ENCODE data around the gene OCA2.

OCA2 gene

DNA sequence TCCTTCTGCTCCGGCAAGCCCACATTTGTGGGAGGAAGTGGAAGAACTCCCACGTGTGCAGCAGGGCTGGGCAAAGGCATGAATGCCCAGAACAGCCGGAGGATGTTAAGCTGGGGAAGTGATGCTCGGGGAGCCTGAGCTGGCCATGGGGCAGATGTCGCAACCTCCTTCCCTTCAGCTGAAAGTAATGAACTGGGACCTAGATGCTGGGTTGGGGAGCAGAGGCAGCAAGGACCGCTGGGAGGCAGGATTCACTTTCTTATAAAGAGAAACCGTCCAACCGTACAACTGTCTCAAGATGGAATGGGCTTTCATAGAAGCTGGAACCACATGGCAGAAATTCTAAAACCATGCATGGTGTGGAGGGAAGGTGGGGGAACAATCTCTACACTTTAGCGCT is 290.9 kb downstream of the OCA2 start:
- 0 out of 2 replicates have a peak, but pooled peaks cover 2% of the 10 kb centered on the region for H3K9me3 ChIP-seq
- DNase-seq (ENCODE audit: low spot score in 2 of 2), result no peak
- no peaks in the 10 kb centered on the region for H3K27me3 ChIP-seq (ENCODE audit: low read depth)
- no peaks in the 10 kb centered on the region for H3K4me1 ChIP-seq
- no peak overlapping the region for H3K4me3 ChIP-seq
- in situ Hi-C loops (cut with MboI; ENCODE audit: low sequenced_read_pairs), result no loop called here
- H3K36me3 ChIP-seq (replicated peaks), result no peaks in the 10 kb centered on the region

- H3K4me3 ChIP-seq, result no peak overlapping the region
- DNase-seq (ENCODE audit: low spot score in 2 of 2), result no peak
- H3K36me3 ChIP-seq (replicated peaks), result no peaks in the 10 kb centered on the region
- no peaks in the 10 kb centered on the region for H3K27me3 ChIP-seq (ENCODE audit: low read depth)
- 0 out of 2 replicates have a peak, but pooled peaks cover 2% of the 10 kb centered on the region for H3K9me3 ChIP-seq
- in situ Hi-C loops (cut with MboI; ENCODE audit: low sequenced_read_pairs), result no loop called here
- H3K4me1 ChIP-seq, result no peaks in the 10 kb centered on the region
Measured at GRCh38 chr15:27807335-27807734, 291.8 kb downstream of the OCA2 start.

DNA sequence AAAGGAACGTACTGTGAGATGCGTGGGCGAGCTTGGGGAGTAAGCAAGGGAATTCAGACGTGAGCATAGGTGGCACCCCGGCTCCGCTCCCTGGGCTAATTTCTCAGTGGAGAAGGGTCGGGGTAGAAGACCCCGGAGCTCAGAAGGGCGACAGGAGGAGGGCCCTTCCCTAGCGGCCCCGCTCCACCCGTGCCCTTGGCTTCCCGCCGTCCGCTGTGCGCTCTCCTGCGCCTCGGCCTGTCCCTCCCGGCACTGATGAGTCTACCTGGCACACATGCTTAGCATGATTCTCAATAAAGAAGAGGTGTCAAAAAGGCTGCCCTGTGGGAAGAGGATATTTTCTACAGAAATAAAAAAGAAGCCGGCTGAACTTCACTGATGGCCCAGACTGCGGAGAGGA is 292.7 kb downstream of the OCA2 start:
- Histone ChIP-seq H3K27me3 (ENCODE audit: low read depth) (no peaks in the 10 kb centered on the region), H3K4me1 (no peaks in the 10 kb centered on the region), H3K36me3 (replicated peaks) (no peaks in the 10 kb centered on the region), H3K4me3 (no peak overlapping the region), H3K9me3 (0 out of 2 replicates have a peak, but pooled peaks cover 2% of the 10 kb centered on the region)
- no peak for DNase-seq (ENCODE audit: low spot score in 2 of 2)
- in situ Hi-C loops (cut with MboI; ENCODE audit: low sequenced_read_pairs), result no loop called here

GRCh38 chr15:27805261-27806220 is 293.6 kb downstream of the OCA2 start:
- Histone ChIP-seq H3K36me3 (replicated peaks) (no peaks in the 10 kb centered on the region), H3K9me3 (0 out of 2 replicates have a peak, but pooled peaks cover 2% of the 10 kb centered on the region), H3K4me3 (no peak overlapping the region), H3K4me1 (no peaks in the 10 kb centered on the region), H3K27me3 (ENCODE audit: low read depth) (no peaks in the 10 kb centered on the region)
- DNase-seq (ENCODE audit: low spot score in 2 of 2), result no peak
- in situ Hi-C loops (cut with MboI; ENCODE audit: low sequenced_read_pairs), result no loop called here

DNA sequence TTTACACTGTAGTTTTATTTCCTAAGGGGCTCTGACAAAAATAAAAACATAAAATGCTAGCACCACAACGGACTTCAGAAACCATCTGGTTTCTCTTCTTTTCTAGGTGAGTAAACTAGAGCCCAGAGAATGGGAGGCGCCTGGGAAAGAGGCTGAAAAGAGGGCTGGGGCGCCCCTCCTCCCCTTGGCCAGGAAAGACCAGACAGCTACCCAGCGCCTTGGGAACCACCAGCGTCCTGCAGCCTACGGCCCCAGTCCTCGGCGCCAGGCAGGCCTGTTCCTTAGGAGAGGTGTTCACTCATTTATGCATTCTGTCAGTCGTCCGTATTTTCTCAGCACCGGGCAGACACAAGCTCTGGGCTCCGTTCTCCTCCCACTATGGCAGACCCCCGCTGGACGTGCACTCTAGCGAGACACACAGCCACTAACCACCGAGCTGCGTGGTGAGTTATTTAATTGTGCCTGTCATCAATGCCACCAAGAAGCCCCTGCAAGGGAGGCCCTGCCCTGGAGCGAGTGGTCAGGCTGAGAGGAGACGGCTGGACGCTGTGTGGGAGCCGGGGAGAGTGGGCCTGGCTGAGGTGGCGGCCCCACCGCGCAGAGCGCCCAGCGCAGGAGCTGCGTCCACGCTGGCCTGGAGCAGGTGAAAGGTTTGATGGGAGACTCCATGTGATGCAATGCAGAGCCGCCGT is 294.4 kb downstream of the OCA2 start:
- no peaks in the 10 kb centered on the region for H3K27me3 ChIP-seq (ENCODE audit: low read depth)
- no peak overlapping the region for H3K4me3 ChIP-seq
- no peak for DNase-seq (ENCODE audit: low spot score in 2 of 2)
- H3K36me3 ChIP-seq (replicated peaks), result no peaks in the 10 kb centered on the region
- in situ Hi-C loops (cut with MboI; ENCODE audit: low sequenced_read_pairs), result no loop called here
- H3K9me3 ChIP-seq, result no peaks in the 10 kb centered on the region
- no peaks in the 10 kb centered on the region for H3K4me1 ChIP-seq

- DNase-seq (ENCODE audit: low spot score in 2 of 2), result peak; percentile 54 to 79
- H3K4me3 ChIP-seq, result no peak overlapping the region
- no peaks in the 10 kb centered on the region for H3K9me3 ChIP-seq
- H3K36me3 ChIP-seq (replicated peaks), result no peaks in the 10 kb centered on the region
- no peaks in the 10 kb centered on the region for H3K27me3 ChIP-seq (ENCODE audit: low read depth)
- in situ Hi-C loops (cut with MboI; ENCODE audit: low sequenced_read_pairs), result no loop called here
- H3K4me1 ChIP-seq, result peaks cover 8% of the 10 kb centered on the region
Measured at GRCh38 chr15:27798807-27799206, 300.3 kb downstream of the OCA2 start.

GRCh38 chr15:27797765-27798164 is 301.4 kb downstream of the OCA2 start:
- Histone ChIP-seq H3K4me1 (peaks cover 8% of the 10 kb centered on the region), H3K4me3 (no peak overlapping the region), H3K9me3 (no peaks in the 10 kb centered on the region), H3K27me3 (ENCODE audit: low read depth) (no peaks in the 10 kb centered on the region), H3K36me3 (replicated peaks) (no peaks in the 10 kb centered on the region)
- in situ Hi-C loops (cut with MboI; ENCODE audit: low sequenced_read_pairs), result no loop called here
- no peak for DNase-seq (ENCODE audit: low spot score in 2 of 2)

GRCh38 chr15:27796405-27797320 is 302.5 kb downstream of the OCA2 start:
- no peaks in the 10 kb centered on the region for H3K36me3 ChIP-seq (replicated peaks)
- H3K9me3 ChIP-seq, result no peaks in the 10 kb centered on the region
- no peaks in the 10 kb centered on the region for H3K27me3 ChIP-seq (ENCODE audit: low read depth)
- peaks cover 8% of the 10 kb centered on the region for H3K4me1 ChIP-seq
- no peak overlapping the region for H3K4me3 ChIP-seq
- no peak for DNase-seq (ENCODE audit: low spot score in 2 of 2)
- in situ Hi-C loops (cut with MboI; ENCODE audit: low sequenced_read_pairs), result no loop called here

- H3K36me3 ChIP-seq (replicated peaks), result no peaks in the 10 kb centered on the region
- no peaks in the 10 kb centered on the region for H3K9me3 ChIP-seq
- H3K4me1 ChIP-seq, result peaks cover 6% of the 10 kb centered on the region
- in situ Hi-C loops (cut with MboI; ENCODE audit: low sequenced_read_pairs), result no loop called here
- no peak for DNase-seq (ENCODE audit: low spot score in 2 of 2)
- H3K27me3 ChIP-seq (ENCODE audit: low read depth), result no peaks in the 10 kb centered on the region
- no peak overlapping the region for H3K4me3 ChIP-seq
Measured at GRCh38 chr15:27792756-27793264, 306.3 kb downstream of the OCA2 start.

DNA sequence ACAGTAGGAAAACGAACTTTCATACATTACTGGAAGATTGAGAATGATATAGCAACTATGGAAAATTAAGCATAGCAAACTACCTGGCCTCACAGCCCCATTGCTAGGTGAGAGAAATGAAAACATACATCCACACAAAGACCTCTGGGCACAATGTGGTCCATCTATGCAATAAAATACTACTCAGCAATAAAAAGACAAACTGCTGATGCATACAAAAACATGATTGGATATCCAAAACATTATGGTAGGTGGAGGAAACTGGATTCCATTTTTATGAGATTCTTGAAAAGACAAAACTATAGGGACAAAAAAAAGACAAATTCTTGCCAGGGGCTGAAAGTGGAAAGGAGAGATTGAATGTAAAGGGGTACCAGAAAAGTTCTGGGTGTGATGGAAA is 308.8 kb downstream of the OCA2 start:
- in situ Hi-C loops (cut with MboI; ENCODE audit: low sequenced_read_pairs), result no loop called here
- H3K36me3 ChIP-seq (replicated peaks), result no peaks in the 10 kb centered on the region
- H3K4me1 ChIP-seq, result peaks cover 19% of the 10 kb centered on the region
- no peaks in the 10 kb centered on the region for H3K27me3 ChIP-seq (ENCODE audit: low read depth)
- no peak for DNase-seq (ENCODE audit: low spot score in 2 of 2)
- no peaks in the 10 kb centered on the region for H3K9me3 ChIP-seq
- no peak overlapping the region for H3K4me3 ChIP-seq

DNA sequence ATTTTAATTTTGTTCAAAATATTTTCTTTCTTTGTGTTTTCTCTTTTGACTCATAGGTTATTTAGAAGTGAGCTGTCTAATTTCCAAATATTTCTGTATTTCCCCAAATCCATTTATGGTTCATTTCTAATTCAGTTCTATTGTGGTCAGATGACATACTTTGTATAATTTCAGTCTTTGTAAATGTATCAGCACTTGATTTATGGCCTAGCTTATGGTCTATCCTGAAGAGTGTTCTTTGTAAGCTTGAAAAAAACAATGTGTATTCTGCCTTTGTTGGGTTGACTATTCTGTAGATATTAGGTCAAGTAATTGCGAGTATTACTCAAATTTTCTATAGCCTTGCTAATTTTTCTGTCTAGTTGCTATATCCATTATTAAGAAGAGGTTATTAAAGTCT is 311.2 kb downstream of the OCA2 start:
- in situ Hi-C loops (cut with MboI; ENCODE audit: low sequenced_read_pairs), result no loop called here
- Histone ChIP-seq H3K9me3 (no peaks in the 10 kb centered on the region), H3K27me3 (ENCODE audit: low read depth) (no peaks in the 10 kb centered on the region), H3K36me3 (replicated peaks) (no peaks in the 10 kb centered on the region), H3K4me1 (peaks cover 19% of the 10 kb centered on the region), H3K4me3 (no peak overlapping the region)
- peak in 1 of 2 experiments; percentile 57 for DNase-seq (ENCODE audit: low spot score in 2 of 2)

DNA sequence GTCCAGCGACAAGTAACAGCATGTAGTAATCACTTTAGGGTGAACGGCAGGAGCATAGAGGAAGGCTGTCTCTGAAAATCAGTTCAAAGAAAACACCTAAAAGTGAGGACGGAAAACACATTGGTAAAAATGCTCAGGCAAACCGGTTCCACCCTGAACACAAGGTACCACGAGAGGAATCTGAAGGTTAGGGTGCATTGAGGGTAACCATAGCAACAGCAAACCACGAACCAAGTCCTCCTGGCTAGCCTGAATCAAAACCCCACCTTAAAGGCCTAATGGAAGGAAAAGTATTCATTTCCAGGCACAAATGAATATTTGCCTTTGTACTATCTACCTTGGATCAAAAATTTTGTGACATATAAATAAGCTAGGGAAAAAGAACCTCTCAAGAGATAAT is 315.0 kb downstream of the OCA2 start:
- DNase-seq (ENCODE audit: low spot score in 2 of 2), result no peak
- H3K4me3 ChIP-seq, result no peak overlapping the region
- in situ Hi-C loops (cut with MboI; ENCODE audit: low sequenced_read_pairs), result no loop called here
- no peaks in the 10 kb centered on the region for H3K9me3 ChIP-seq
- no peaks in the 10 kb centered on the region for H3K36me3 ChIP-seq (replicated peaks)
- no peaks in the 10 kb centered on the region for H3K27me3 ChIP-seq (ENCODE audit: low read depth)
- peaks cover 19% of the 10 kb centered on the region for H3K4me1 ChIP-seq

DNA sequence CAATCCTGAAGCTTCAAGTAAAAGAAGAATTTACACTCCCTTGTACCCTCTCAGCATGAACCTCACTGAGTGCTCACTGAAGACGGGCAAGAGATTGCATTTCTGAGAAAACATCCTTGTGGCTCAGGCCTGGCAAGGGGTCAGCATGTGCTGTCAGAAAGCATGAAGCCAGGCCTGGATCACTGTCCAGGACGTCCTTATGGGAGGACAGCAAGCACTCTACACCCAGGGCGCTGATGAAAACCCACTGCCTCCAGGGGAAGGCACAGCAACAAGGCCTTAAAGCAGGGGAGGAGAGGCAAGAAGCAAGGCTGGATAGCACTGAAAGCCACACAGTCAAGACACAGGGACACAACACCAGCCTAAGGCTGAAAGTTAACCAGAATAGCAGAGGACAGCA is 315.4 kb downstream of the OCA2 start:
- Histone ChIP-seq H3K9me3 (no peaks in the 10 kb centered on the region), H3K4me3 (no peak overlapping the region), H3K4me1 (peaks cover 19% of the 10 kb centered on the region), H3K36me3 (replicated peaks) (no peaks in the 10 kb centered on the region), H3K27me3 (ENCODE audit: low read depth) (no peaks in the 10 kb centered on the region)
- in situ Hi-C loops (cut with MboI; ENCODE audit: low sequenced_read_pairs), result no loop called here
- DNase-seq (ENCODE audit: low spot score in 2 of 2), result no peak

All from HAP-1 (cell line).